Stimulated activated naive CD4-positive, alpha-beta T cell treated with Interleukin-2 at 50 U/mL for 16 hours (primary cell): ENCODE measurements around the gene KIF2B.
"Not testable (repeated sequence)": the region's sequence is repeated elsewhere in the genome, so short reads cannot be mapped to it uniquely, and the experiment has no call there.

Experiments
- DNase-seq: peaks from one replicate; lab custom pipeline; 2025; lab: John Stamatoyannopoulos, UW

The KIF2B gene

GRCh38 chr17:53822764-53823163, at the start of gene KIF2B:
KIF2B (plus strand) TSS chr17:53822927; CDS start chr17:53823034, 107 bp downstream.
- DNase-seq, result no peak

GRCh38 chr17:53780320-53780719, 42.4 kb upstream of the KIF2B start:
- DNase-seq, result no peak

- no peak for DNase-seq
These were observed 31.2 kb upstream of the KIF2B start for GRCh38 chr17:53791551-53791950.

GRCh38 chr17:53792451-53792850, 30.3 kb upstream of the KIF2B start:
- DNase-seq, result no peak

GRCh38 chr17:53792997-53793396, 29.7 kb upstream of the KIF2B start:
- DNase-seq, result no peak

- no peak for DNase-seq
These were observed 27.9 kb upstream of the KIF2B start for GRCh38 chr17:53794875-53795274.

GRCh38 chr17:53796642-53797041, 26.1 kb upstream of the KIF2B start:
- DNase-seq, result no peak

- no peak for DNase-seq
These were observed 25.2 kb upstream of the KIF2B start for GRCh38 chr17:53797501-53797900.

GRCh38 chr17:53804437-53804836, 18.3 kb upstream of the KIF2B start:
- no peak for DNase-seq

- no peak for DNase-seq
These were observed 16.3 kb upstream of the KIF2B start for GRCh38 chr17:53806473-53806872.

- no peak for DNase-seq
These were observed 15.4 kb upstream of the KIF2B start for GRCh38 chr17:53807286-53807685.

- no peak for DNase-seq
These were observed 4.5 kb upstream of the KIF2B start for GRCh38 chr17:53818271-53818670.

- DNase-seq, result no peak
These were observed 3.8 kb upstream of the KIF2B start for GRCh38 chr17:53818929-53819328.

- DNase-seq, result no peak
These were observed 2.8 kb upstream of the KIF2B start for GRCh38 chr17:53819956-53820355.

GRCh38 chr17:53823341-53824050, 769 bp downstream of the KIF2B start:
- DNase-seq, result no peak

GRCh38 chr17:53834771-53835170, 12.0 kb downstream of the KIF2B start:
- DNase-seq, result not testable (repeated sequence)

GRCh38 chr17:53837131-53837530, 14.4 kb downstream of the KIF2B start:
- no peak for DNase-seq

GRCh38 chr17:53844491-53845107, 21.9 kb downstream of the KIF2B start:
- no peak for DNase-seq

GRCh38 chr17:53871128-53871527, 48.4 kb downstream of the KIF2B start:
- DNase-seq, result not testable (repeated sequence)
